HEK293 (cell line): ENCODE measurements around the gene LYRM1.

Source experiments
- CTCF ChIA-PET: fragments of 350-600 bp; formaldehyde crosslinking; extraction: SDS; loops from one replicate; lab custom pipeline; 2021; ENCODE audit warnings: antibody characterized with exemption; lab: Yijun Ruan, JAX
- POLR2A ChIA-PET: fragments of 300-600 bp; formaldehyde crosslinking; extraction: SDS; loops from one replicate; lab custom pipeline; 2020; ENCODE audit warnings: antibody characterized with exemption, inconsistent platforms; lab: Yijun Ruan, JAX
- H3K27ac ChIP-seq: fragments of 200-500 bp; sonication (Bioruptor generic); 2 replicates; pipeline ENCODE4 v1.5.1; 2014; ENCODE audit warnings: low read depth, low read length, control low read depth, inconsistent platforms; ENCODE audit errors: extremely low read depth
- H3K36me3 ChIP-seq, 2 experiments: fragments of 200-500 bp in 1 of 2; sonication (Bioruptor generic) in 1 of 2; 1 replicate in 1 of 2; 2 replicates in 1 of 2; pipeline ENCODE4 v1.5.1; 2014 to 2017; ENCODE audit warnings: inconsistent platforms in 2 of 2, low read length in 2 of 2; ENCODE audit not compliant: control insufficient read depth in 2 of 2, insufficient read depth in 1 of 2
- H3K4me1 ChIP-seq: fragments of 200-500 bp; sonication (Bioruptor generic); 2 replicates; pipeline ENCODE4 v1.5.1; 2014; ENCODE audit warnings: mild to moderate bottlenecking, low read length, inconsistent platforms; ENCODE audit not compliant: control insufficient read depth, insufficient read depth
- H3K4me3 ChIP-seq: 2 replicates; pipeline ENCODE4 v1.5.1; 2011; ENCODE audit warnings: low read depth, mild to moderate bottlenecking, control low read depth, low read length, moderate library complexity
- H3K9me3 ChIP-seq: fragments of 200-500 bp; sonication (Bioruptor generic); 2 replicates; pipeline ENCODE4 v1.5.1; 2014; ENCODE audit warnings: low read depth, low read length, inconsistent platforms; ENCODE audit not compliant: control insufficient read depth, insufficient read depth
- EGR2 ChIP-seq: fragments of 450-650 bp; formaldehyde crosslinking; IDR thresholded peaks from 2 replicates; pipeline ENCODE4 v1.5.1; 2016; ENCODE audit warnings: low read depth, missing biosample characterization, missing genetic modification characterization
- PRDM6 ChIP-seq: fragments of 450-650 bp; formaldehyde crosslinking; IDR thresholded peaks from 2 replicates; pipeline ENCODE4 v1.5.1; 2017; ENCODE audit warnings: missing biosample characterization, missing genetic modification characterization
- ZFHX2 ChIP-seq: fragments of 450-650 bp; formaldehyde crosslinking; conservative IDR thresholded peaks from 2 replicates; pipeline ENCODE4 v1.5.1; 2016; ENCODE audit warnings: missing biosample characterization, missing genetic modification characterization
- ZNF239 ChIP-seq: fragments of 450-650 bp; formaldehyde crosslinking; IDR thresholded peaks from 2 replicates; pipeline ENCODE4 v1.5.1; 2016; ENCODE audit warnings: missing biosample characterization, missing genetic modification characterization
- ZNF335 ChIP-seq: fragments of 450-650 bp; formaldehyde crosslinking; conservative IDR thresholded peaks from 2 replicates; pipeline ENCODE4 v1.5.1; 2016; ENCODE audit warnings: missing biosample characterization, missing genetic modification characterization
- ZNF529 ChIP-seq: fragments of 450-650 bp; formaldehyde crosslinking; IDR thresholded peaks from 2 replicates; pipeline ENCODE4 v1.5.1; 2017; ENCODE audit warnings: missing genetic modification characterization, missing biosample characterization; ENCODE audit not compliant: insufficient replicate concordance
- ZNF555 ChIP-seq: fragments of 450-650 bp; formaldehyde crosslinking; conservative IDR thresholded peaks from 2 replicates; pipeline ENCODE4 v1.5.1; 2017; ENCODE audit warnings: missing biosample characterization, mild to moderate bottlenecking, missing genetic modification characterization, inconsistent platforms
- ZNF629 ChIP-seq: fragments of 450-650 bp; formaldehyde crosslinking; IDR thresholded peaks from 2 replicates; pipeline ENCODE4 v1.5.1; 2017; ENCODE audit warnings: missing biosample characterization, missing genetic modification characterization
- ZNF660 ChIP-seq: fragments of 450-650 bp; IDR thresholded peaks from 2 replicates; pipeline ENCODE4 v1.5.1; 2018; ENCODE audit warnings: missing biosample characterization, mild to moderate bottlenecking, missing genetic modification characterization
- ZNF664 ChIP-seq: fragments of 450-650 bp; formaldehyde crosslinking; IDR thresholded peaks from 2 replicates; pipeline ENCODE4 v1.5.1; 2016; ENCODE audit warnings: missing biosample characterization, missing genetic modification characterization
- ZNF843 ChIP-seq: fragments of 450-650 bp; formaldehyde crosslinking; IDR thresholded peaks from 2 replicates; pipeline ENCODE4 v1.5.1; 2016; ENCODE audit warnings: missing biosample characterization, missing genetic modification characterization
- ZSCAN23 ChIP-seq: fragments of 450-650 bp; formaldehyde crosslinking; IDR thresholded peaks from 2 replicates; pipeline ENCODE4 v1.5.1; 2016; ENCODE audit warnings: missing biosample characterization, missing genetic modification characterization
- ZSCAN30 ChIP-seq: fragments of 450-650 bp; IDR thresholded peaks from 2 replicates; pipeline ENCODE4 v1.5.1; 2018; ENCODE audit warnings: missing biosample characterization, mild to moderate bottlenecking, missing genetic modification characterization, moderate library complexity

Gene LYRM1

DNA sequence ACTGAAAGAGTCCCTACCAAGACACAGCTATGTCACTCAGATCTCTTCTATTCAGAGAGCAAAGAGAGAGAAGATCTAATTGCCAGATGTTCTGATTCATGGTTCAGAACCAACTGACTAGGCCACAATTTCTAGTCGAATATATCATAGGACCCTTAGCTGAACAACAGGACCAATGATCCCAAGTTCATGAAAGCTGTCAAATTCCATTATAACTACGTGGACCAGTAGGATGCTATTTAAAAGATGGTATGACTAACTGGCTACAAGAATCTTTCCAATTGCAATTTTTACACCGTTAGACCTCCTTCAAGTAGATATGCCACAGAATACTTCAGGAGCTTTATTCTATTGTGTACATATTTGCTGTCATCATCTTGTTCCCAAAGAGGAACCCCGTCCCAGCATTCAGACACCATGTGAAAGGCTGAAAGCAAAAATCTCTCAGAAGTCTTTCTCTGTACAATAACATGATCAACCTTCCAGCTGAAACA is 26.4 kb upstream of the LYRM1 start:
- TF ChIP-seq ZNF555 (tag by site-specific recombination) (no peak), ZSCAN30 (no peak), ZNF664 (tag by site-specific recombination) (no peak), ZNF239 (tag by site-specific recombination) (no peak), PRDM6 (tag by site-specific recombination) (no peak)
- CTCF ChIA-PET: interaction anchor here (0.6 to 2.0 kb wide), 4 partner anchors 16 to 274 kb away, joined by 3 to 5 read pairs (median 4); no protein-coding TSS in a partner anchor
- Histone ChIP-seq H3K27ac (no peak overlapping the region), H3K9me3 (no peaks in the 10 kb centered on the region), H3K4me1 (peaks cover 8% of the 10 kb centered on the region; the same call in 1 of the 2 replicates), H3K4me3 (no peak overlapping the region), H3K36me3 (no peaks in the 10 kb centered on the region)
- POLR2A ChIA-PET: interaction anchor here (0.6 kb wide), 1 partner anchor 264 kb away, joined by 3 read pairs; no protein-coding TSS in a partner anchor

DNA sequence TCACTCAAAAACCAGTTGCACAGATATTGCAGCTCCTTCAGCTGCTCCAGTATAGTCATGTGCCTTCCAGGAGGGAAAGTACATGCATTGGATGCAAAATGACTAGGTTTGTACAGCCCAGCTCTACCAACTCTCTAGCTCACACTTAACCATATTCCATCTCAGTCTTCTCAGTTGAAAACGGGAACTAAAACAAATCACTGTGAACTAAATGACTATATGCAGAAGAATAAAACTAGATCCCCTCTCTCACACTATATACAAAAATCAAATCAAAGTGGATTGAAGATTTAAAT is 25.3 kb upstream of the LYRM1 start:
- Histone ChIP-seq H3K4me1 (peaks cover 8% of the 10 kb centered on the region; the same call in 1 of the 2 replicates), H3K4me3 (no peak overlapping the region), H3K9me3 (no peaks in the 10 kb centered on the region), H3K27ac (no peak overlapping the region), H3K36me3 (no peaks in the 10 kb centered on the region)
- CTCF ChIA-PET: interaction anchor here (0.6 to 2.0 kb wide), 4 partner anchors 9 to 27 kb away, joined by 3 to 4 read pairs (median 4); no protein-coding TSS in a partner anchor
- no peak for TF ChIP-seq ZNF660 (tag by site-specific recombination)
- POLR2A ChIA-PET: no interaction called here

DNA sequence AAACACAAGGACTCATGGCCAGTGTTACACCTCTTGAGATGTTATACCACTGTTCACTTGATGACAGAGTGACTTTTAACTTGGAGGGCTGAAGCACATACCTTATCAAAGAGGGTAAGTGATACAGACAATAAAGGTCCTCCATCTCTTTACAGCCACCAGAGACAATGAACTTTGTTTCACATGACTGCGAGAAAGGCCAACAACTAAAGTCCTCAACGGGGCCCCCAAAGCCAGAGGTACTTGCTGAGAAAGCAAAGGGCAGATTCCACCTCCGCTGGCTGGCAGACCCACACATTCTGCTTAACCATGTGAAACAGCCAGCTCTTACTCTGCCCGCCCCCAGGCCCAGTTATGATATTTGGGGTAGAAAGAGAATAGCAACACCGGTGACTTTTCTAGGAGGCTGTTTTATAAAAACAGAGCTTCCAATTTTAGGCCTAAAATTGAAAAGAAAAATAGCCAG is 21.9 kb upstream of the LYRM1 start:
- Histone ChIP-seq H3K36me3 (no peaks in the 10 kb centered on the region), H3K4me1 (peaks cover 8% of the 10 kb centered on the region; the same call in 1 of the 2 replicates), H3K9me3 (no peaks in the 10 kb centered on the region), H3K4me3 (no peak overlapping the region), H3K27ac (no peak overlapping the region)
- ChIA-PET CTCF (no interaction called here), POLR2A (interaction anchor here (0.6 to 0.7 kb wide), 2 partner anchors 12 to 22 kb away, joined by 4 to 6 read pairs; partner anchors contain the start of genes DCUN1D3 and LYRM1)
- TF ChIP-seq ZFHX2 (tag by site-specific recombination): peak; percentile 32
- 0 out of 2 replicates have a peak, but pooled peaks have one; percentile 27 for TF ChIP-seq EGR2
- no peak for TF ChIP-seq ZNF843 (tag by site-specific recombination)

DNA sequence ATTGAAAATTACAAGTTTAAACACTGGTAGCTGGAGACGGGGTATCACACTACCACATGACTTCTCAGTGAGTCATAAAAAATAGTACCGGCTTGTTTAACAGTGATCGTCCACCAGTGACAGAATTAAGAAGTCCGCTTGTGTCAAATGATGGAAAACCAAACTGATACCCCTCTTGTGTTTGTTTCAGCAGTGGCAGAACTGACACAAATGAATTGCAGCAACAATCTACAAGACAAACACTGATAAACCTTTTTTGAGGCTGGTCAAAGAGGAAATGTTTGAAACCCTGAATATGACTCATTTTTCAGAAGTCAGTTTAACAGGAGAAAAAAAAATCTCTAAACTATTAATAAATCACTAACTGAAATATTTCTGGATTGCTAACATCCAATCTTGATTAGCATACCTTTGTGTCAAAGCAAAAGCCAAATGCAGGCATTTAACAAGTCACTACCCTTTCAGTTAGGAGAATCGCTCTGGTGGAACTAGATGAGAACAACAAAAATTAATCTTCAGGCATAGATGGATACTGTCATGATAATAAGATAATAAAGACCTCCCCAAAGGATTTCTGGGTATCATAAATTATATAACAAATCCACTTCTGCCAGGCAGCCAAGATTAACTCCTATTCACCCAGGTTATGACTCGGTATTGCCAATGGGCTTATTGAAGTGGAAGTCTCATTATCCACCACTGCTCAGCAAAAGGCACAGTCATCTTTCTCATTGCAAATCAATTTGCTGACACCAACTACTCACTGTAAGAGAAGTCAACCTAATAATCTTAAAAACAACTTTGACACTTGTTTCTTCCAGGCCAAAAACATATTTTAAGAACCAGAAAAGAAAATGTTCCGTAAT is 21.2 kb upstream of the LYRM1 start:
- H3K27ac ChIP-seq: no peak overlapping the region
- H3K4me1 ChIP-seq: peaks cover 8% of the 10 kb centered on the region; the same call in 1 of the 2 replicates
- H3K36me3 ChIP-seq: no peaks in the 10 kb centered on the region
- TF ChIP-seq ZNF529 (tag by site-specific recombination): no peak
- TF ChIP-seq ZNF629: no peak
- TF ChIP-seq ZNF335 (tag by site-specific recombination): peak; percentile 40
- TF ChIP-seq ZSCAN23 (tag by site-specific recombination): no peak
- no peak overlapping the region for H3K4me3 ChIP-seq
- CTCF ChIA-PET: interaction anchor here (0.7 kb wide), 1 partner anchor 9 kb away, joined by 4 read pairs; no protein-coding TSS in a partner anchor
- POLR2A ChIA-PET: interaction anchor here (0.7 kb wide), 1 partner anchor 21 kb away, joined by 4 read pairs; the partner anchor contains the start of genes DCUN1D3 and LYRM1
- H3K9me3 ChIP-seq: no peaks in the 10 kb centered on the region
